GM12865 (cell line): ENCODE data around the gene GPR85.

ENCODE experiments used
- DNase-seq: peaks from one replicate; pipeline ENCODE4 v3.0.0; 2010; ENCODE audit warnings: low read depth
- H3K4me3 ChIP-seq: 2 replicates; pipeline ENCODE4 v1.5.1; 2011; ENCODE audit warnings: mild to moderate bottlenecking, low read depth, low read length, control low read depth
- TF ChIP-seq, protein P1 (sequence below): IDR thresholded peaks from 2 replicates; pipeline ENCODE4 v1.5.1; 2011; ENCODE audit warnings: low read length, control low read depth, low read depth, inconsistent platforms; ENCODE audit not compliant: insufficient read depth; ENCODE audit errors: missing control alignments

Gene GPR85, protein sequence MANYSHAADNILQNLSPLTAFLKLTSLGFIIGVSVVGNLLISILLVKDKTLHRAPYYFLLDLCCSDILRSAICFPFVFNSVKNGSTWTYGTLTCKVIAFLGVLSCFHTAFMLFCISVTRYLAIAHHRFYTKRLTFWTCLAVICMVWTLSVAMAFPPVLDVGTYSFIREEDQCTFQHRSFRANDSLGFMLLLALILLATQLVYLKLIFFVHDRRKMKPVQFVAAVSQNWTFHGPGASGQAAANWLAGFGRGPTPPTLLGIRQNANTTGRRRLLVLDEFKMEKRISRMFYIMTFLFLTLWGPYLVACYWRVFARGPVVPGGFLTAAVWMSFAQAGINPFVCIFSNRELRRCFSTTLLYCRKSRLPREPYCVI

DNA sequence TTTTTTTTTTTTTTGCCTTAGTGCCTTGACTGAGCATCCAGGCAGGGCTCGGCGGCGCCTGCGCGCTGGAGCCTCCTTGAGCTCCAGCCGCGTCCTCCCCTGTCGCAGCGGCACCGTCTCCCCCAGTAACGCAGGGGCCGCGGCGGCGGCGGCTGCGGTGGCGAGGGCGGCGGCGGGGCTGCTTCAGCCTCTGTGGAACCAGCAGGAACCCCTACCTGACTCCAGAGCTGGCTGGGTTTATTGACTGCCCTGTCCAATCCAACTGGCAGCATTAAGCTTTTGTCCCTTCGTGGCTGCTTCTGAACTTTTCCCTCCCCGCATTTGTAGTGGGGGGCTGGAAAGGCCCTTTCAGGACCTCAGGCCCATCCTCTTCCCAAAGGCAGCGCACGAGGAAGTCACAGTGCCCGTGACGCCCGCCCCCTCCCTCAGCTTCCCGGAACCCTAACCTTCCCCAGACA, at the start of gene GPR85:
Gene GPR85 (minus strand): TSS at position 397 of the 458 bp plus-strand sequence. CDS start 2,106 bp downstream, outside the sequence.
- peak; percentile 30 for DNase-seq
- no peak within 1 kb of the TSS for H3K4me3 ChIP-seq
- TF ChIP-seq, protein P1, sequence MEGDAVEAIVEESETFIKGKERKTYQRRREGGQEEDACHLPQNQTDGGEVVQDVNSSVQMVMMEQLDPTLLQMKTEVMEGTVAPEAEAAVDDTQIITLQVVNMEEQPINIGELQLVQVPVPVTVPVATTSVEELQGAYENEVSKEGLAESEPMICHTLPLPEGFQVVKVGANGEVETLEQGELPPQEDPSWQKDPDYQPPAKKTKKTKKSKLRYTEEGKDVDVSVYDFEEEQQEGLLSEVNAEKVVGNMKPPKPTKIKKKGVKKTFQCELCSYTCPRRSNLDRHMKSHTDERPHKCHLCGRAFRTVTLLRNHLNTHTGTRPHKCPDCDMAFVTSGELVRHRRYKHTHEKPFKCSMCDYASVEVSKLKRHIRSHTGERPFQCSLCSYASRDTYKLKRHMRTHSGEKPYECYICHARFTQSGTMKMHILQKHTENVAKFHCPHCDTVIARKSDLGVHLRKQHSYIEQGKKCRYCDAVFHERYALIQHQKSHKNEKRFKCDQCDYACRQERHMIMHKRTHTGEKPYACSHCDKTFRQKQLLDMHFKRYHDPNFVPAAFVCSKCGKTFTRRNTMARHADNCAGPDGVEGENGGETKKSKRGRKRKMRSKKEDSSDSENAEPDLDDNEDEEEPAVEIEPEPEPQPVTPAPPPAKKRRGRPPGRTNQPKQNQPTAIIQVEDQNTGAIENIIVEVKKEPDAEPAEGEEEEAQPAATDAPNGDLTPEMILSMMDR = no peak

DNA sequence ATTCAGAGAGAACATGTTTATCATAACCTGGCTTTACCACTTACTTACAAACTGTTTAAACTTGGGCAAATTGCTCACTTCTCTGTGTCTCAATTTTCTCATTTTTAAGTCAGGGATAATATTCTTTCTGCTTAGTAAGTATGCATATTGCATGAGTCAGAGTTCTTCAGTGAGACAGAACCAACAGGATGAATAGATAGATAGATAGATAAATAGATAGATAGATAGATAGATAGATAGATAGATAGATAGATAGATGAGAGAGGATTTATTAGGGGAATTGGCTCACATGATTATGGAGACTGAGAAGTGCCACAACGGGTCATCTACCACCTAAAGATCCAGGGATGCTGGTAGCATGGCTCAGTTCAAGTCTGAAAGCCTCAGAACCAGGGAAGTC, 47.4 kb upstream of the GPR85 start:
- no peak for DNase-seq
- TF ChIP-seq, protein P1 = no peak
- no peak overlapping the region for H3K4me3 ChIP-seq

DNA sequence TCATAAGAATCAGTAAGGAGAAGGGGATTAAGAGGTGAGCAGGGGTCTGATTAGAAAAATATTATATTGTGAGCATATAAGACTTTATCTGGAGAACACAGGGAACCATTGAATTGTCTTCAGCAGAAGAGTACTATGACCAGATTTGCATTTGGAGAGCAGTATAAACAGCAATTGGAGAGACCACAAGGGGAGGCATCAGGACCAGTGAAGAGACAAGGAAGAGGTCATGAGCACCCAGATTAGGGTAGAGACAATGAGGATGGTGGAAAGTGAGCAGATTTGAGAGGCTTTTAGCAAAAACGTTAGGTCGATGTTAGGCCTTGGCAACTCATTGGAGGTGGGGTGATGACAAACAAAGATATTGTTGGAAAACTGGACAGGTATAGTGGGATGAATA, 44.7 kb upstream of the GPR85 start:
- no peak for DNase-seq
- TF ChIP-seq, protein P1 = no peak
- no peak overlapping the region for H3K4me3 ChIP-seq

DNA sequence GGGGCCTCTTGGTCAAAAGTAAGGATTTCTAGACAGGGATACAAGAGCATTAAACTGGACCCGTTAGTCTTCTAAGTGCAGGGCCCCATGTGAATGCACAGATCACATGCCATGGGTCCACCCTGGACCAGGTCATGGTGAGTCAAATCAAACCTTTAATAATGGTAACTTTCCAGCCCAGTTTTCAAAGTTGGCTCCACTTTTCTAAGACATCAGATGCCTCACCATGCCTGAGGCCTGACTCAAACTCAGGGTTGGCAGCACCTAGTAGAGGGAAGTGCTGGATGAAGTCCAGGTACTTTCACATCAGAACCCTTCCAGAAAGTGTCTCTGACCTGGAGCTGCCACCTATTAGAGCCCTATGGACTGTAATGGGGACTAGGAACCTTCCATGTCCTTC, 41.4 kb upstream of the GPR85 start:
- TF ChIP-seq, protein P1 = no peak

DNA sequence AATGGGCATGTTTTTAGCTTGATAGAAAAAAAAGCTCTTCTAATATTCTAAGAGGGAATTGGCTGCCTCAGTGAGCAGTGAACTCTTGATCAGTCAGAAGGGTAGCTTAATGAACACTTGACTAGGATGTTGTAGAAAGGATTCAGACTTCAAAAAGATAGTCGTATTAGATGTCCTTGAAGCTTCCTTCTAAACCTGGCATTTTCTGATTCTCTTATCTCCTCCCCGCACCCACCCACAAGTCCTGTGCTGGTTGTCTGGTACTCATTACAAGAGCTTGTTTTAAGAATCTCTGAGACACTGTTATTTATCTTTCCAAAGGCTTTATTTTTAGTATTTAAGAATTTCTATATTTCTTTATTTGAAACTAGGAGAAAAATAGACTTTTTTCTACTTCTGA, 39.1 kb upstream of the GPR85 start:
- no peak for DNase-seq
- H3K4me3 ChIP-seq = no peak overlapping the region
- TF ChIP-seq, protein P1 = no peak

More for the DNA sequence above, 41.4 kb upstream of the GPR85 start:
- H3K4me3 ChIP-seq = no peak overlapping the region
- no peak for DNase-seq

DNA sequence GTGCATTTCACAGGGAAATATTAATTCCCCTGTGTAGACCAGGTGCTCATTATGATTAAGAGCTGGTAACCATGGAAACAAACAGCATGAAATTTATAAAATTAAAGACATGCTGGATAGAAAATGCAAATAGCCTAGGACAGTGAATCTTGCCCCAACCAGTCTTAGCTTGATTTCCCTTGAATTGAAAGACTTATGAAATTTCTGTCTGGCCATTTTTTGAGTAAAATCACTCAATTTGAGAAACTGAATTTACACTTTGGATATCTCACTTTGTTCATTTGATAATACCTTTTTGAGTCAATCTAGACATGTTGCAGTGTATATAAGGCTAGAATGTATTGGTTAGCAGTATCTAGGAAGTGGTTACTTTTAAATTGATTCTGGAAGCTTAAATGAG, 36.1 kb upstream of the GPR85 start:
- TF ChIP-seq, protein P1 = no peak
- no peak for DNase-seq
- no peak overlapping the region for H3K4me3 ChIP-seq
